HG03565 (cell line): ENCODE measurements around the gene NISCH.

Experiments used
- ATAC-seq: cut with Tn5 transposase; IDR thresholded peaks from one replicate; pipeline ENCODE4 v1.9.1; 2021; ENCODE audit warnings: mild to moderate bottlenecking, moderate library complexity; ENCODE audit not compliant: unreplicated experiment

NISCH gene

GRCh38 chr3:52509753-52510328 lies 54.4 kb downstream of the NISCH start:
- ATAC-seq = no peak

DNA sequence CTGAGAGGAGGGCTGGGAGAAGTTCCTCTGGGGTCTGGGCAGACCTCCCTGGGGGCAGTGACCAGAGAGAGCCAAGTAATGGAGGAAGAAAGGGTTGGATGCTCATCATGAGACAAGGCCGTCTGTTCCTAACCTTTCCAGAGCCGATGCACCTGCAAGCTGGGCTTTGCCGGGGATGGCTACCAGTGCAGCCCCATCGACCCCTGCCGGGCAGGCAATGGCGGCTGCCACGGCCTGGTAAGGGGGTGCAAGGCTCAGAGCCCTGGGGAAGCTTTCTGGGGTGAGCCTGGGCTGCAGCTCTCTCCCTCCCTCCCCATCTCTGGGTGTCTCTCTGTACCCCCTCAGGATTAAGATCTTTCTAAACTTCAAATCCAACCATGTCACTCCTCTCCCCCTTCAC lies 56.1 kb downstream of the NISCH start:
- ATAC-seq = no peak

DNA sequence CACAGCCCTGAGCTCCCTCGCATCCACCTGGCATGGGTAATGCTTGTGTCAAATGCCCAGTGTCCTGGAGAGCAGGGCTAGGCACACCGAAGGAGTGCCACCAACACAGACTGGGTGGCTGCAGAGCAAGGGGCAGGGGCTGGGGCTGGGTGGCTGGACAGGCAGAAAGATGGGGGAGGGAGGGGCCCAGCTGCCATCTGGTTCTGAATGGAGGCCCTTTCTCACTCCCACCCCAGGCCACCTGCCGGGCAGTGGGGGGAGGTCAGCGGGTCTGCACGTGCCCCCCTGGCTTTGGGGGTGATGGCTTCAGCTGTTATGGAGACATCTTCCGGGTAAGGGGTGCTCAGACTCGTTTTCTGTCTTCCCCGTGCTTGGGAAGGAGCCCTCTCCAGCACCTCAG lies 56.7 kb downstream of the NISCH start:
- ATAC-seq = no peak

DNA sequence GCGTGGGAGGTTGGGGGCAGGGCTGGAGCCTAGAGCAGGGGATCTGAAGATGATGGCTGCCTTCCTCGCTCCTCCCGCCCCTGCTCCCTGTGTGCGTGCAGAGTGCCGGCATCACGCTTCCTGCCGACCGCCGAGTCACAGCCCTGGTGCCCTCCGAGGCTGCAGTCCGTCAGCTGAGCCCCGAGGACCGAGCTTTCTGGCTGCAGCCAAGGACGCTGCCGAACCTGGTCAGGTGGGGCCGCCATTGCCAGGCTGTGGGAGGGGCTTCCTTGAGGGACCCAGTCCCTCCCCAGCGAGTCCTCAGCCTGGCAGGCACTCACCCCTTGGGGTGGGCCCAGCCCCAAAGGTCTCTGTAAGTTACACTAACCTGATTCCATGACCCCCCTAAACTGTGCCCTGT lies 57.3 kb downstream of the NISCH start:
- no peak for ATAC-seq

DNA sequence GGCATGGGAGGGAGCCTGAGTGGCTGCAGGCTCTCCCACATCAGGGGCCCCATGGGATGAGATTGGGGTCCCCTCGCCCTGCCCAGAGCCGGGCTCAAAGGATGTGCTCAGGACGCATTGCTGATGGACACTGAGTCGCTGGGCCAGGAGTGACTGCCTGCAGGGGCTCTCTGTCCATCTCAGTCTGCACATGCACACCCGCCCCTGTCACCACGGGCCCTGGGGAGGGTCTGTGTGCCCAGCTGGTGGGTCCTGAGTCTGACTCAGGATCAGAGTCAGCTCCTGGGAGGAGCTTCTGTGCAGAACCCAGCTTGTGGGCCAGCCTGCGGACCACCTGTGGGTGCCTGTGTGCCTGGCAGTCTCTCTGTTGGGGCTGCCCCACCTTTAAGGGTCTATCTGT lies 57.9 kb downstream of the NISCH start:
- no peak for ATAC-seq

- ATAC-seq = no peak
Measured at GRCh38 chr3:52514576-52514975, 59.2 kb downstream of the NISCH start.

DNA sequence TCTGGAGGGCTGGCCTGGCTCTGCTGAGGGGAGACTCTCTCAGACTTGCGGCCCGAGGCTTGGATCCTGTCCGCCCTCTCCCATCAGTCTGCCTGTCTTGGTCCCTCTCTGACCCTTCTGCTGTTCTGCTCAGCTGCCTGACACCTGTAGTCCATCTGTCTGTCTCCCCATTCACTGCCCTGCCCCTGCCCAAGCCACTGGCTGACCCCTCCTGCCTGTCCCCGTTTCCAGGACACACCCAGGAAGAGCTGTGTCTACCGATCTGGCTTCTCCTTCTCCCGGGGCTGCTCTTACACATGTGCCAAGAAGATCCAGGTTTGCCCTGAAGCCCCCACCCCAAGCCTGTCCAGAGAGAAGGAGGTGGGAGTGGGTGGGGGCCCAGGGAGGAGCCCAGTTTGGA lies 59.8 kb downstream of the NISCH start:
- no peak for ATAC-seq

- ATAC-seq = no peak
Measured at GRCh38 chr3:52516509-52517195, 61.2 kb downstream of the NISCH start.

GRCh38 chr3:52517796-52518722 lies 62.7 kb downstream of the NISCH start:
- no peak for ATAC-seq

- ATAC-seq = no peak
Measured at GRCh38 chr3:52518723-52519444, 63.5 kb downstream of the NISCH start.

DNA sequence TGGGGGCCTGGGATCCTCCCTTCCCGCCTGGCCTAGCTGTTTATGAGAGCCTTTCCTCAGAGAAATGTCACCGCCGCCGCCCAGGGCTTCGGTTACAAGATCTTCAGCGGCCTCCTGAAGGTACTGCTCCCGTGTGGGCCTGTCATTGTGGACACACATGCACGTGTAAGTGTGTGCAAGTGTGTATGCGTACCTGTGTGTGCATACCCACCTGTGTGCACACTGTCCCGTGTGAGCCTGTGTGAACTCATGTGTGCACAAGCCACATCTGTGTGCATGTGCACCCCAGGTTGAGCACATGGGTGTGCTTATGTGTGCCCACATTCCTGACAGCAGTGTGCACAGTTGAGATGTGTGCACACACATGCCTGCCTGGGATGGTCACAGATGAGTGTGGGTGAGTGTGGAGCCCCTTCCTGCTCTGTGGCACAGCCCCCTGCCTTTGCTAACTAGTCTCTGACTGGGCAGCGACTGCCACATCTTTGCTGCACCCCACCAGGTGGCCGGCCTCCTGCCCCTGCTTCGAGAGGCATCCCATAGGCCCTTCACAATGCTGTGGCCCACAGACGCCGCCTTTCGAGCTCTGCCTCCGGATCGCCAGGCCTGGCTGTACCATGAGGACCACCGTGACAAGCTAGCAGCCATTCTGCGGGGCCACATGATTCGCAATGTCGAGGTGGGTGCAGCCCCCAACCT lies 64.2 kb downstream of the NISCH start:
- ATAC-seq = no peak

GRCh38 chr3:52520141-52520667 lies 64.8 kb downstream of the NISCH start:
- no peak for ATAC-seq

DNA sequence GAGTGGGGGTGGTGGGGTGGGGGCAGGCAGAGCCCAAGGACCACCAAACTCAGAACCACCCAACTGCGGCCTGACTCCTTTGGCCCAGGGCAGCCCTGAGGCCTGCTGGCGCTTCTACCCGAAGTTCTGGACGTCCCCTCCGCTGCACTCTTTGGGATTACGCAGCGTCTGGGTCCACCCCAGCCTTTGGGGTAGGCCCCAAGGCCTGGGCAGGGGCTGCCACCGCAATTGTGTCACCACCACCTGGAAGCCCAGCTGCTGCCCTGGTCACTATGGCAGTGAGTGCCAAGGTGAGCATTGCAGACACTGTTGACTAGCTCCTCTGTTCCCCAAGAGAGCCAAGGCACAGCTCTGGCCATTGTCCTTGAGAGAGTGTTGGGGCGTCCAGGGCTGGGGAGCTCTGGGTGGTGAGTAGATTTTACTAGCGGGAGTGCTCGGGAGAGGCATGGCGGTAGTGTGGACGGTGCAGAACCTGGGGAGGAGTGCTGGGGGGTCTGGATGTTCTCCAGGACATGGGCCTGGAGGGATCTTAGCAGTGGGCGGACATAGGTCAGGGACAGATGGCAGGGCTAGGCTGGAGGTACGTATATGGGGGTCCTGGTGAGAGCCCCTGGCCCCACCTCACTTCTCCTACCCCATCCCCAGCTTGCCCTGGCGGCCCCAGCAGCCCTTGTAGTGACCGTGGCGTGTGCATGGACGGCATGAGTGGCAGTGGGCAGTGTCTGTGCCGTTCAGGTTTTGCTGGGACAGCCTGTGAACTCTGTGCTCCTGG lies 65.5 kb downstream of the NISCH start:
- ATAC-seq = no peak

DNA sequence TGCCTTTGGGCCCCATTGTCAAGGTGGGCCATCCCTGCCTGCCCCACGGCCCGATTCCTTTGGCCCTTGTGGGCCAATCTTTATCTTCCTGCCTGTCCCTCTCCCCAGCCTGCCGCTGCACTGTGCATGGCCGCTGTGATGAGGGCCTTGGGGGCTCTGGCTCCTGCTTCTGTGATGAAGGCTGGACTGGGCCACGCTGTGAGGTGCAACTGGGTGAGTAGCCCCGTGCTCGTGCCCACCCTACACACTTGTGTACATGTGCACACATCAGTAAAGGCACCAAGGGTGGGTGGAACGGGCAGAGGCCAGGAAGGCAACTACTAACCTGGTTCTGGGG lies 66.1 kb downstream of the NISCH start:
- no peak for ATAC-seq

DNA sequence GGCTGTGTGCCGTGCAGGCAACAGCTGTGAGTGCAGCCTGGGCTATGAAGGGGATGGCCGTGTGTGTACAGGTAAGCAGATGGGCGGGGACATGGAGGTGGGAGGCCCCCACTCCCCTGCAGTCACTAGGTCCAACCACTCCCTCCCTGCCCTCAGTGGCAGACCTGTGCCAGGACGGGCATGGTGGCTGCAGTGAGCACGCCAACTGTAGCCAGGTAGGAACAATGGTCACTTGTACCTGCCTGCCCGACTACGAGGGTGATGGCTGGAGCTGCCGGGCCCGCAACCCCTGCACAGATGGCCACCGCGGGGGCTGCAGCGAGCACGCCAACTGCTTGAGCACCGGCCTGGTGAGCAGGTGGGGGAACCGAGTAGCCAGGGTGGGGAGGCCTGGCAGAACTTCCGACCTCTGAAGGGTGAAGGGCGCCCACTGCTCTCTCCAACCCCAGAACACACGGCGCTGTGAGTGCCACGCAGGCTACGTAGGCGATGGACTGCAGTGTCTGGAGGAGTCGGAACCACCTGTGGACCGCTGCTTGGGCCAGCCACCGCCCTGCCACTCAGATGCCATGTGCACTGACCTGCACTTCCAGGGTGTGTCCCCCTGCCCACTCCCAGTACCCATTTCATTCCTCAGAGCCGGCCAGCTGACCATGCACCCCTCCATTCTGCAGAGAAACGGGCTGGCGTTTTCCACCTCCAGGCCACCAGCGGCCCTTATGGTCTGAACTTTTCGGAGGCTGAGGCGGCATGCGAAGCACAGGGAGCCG lies 66.7 kb downstream of the NISCH start:
- ATAC-seq = no peak

DNA sequence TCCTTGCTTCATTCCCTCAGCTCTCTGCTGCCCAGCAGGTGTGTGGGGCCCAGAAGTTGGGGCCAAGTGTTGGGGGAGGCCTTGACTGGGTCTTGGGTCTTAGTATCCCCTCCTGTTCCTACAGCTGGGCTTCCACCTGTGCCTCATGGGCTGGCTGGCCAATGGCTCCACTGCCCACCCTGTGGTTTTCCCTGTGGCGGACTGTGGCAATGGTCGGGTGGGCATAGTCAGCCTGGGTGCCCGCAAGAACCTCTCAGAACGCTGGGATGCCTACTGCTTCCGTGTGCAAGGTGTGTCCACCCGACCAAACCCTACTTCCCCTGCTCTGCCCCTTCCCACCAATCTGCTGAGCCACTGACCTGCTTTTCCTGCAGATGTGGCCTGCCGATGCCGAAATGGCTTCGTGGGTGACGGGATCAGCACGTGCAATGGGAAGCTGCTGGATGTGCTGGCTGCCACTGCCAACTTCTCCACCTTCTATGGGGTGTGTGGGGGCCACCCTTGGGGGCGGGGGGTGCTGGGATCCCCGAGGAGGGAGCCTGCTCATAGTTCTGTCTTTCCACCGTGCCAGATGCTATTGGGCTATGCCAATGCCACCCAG lies 67.3 kb downstream of the NISCH start:
- no peak for ATAC-seq

DNA sequence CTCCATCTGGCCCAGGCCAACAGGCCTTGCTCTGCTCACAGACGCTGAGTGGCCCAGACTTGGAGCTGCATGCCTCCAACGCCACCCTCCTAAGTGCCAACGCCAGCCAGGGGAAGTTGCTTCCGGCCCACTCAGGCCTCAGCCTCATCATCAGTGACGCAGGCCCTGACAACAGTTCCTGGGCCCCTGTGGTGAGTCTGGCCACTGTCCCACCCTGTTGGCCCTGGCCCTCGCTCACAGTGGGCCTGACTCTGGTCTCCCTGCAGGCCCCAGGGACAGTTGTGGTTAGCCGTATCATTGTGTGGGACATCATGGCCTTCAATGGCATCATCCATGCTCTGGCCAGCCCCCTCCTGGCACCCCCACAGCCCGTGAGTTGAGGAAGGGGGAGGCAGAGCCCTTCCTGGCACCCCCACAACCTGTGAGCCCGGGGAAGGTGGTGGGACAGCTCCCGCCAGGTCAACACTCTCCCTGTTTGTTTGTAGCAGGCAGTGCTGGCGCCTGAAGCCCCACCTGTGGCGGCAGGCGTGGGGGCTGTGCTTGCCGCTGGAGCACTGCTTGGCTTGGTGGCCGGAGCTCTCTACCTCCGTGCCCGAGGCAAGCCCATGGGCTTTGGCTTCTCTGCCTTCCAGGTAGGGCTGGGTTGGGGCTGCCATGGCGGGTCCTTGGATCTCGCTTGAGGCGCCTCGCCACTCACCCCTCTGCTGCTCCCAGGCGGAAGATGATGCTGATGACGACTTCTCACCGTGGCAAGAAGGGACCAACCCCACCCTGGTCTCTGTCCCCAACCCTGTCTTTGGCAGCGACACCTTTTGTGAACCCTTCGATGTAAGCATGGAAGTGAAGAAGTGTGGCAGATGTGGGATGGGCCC lies 68.2 kb downstream of the NISCH start:
- ATAC-seq = no peak
